ENCODE data around the gene MAMLD1.

MAMLD1 gene

DNA sequence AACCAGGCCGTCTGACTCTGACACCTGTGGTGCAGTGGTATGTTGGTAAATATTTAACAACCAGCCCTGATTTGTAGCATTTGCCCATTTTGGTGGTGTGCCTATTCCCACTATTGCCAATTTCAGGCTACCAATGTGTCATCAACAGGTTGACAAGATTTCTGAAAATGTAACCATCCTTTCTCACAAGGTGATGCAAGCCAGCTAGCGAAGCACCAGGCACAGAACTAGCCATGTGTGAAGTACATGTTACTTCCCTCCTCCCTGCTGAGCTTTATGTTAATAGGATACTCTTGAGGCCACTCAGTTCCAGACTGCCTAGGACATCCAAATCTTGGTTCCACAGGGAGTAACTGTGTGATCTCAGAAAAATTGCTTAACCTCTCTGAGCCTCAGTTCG lies 7.2 kb upstream of the MAMLD1 start:
- DNase-seq, result no peak

DNA sequence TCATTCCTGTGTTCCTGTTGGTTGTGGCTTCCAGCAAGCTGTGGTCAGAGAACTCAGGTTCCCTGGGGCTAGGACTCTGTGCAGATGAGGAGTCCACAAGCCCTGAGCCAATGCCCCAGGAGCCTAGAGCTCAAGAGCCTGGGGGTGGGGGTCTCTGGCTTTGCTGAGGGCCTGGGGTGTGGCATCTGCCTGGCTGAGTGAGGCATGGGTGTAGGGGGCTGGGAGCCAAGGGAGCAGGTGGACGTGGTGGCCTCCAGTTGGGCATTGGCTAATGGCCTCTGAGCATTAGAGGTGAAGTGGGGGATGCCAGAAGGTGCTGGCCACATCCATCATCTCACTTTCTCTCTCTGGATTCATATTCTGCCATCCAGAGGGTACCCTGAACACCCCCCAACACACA lies 5.3 kb upstream of the MAMLD1 start:
- DNase-seq, result no peak

DNA sequence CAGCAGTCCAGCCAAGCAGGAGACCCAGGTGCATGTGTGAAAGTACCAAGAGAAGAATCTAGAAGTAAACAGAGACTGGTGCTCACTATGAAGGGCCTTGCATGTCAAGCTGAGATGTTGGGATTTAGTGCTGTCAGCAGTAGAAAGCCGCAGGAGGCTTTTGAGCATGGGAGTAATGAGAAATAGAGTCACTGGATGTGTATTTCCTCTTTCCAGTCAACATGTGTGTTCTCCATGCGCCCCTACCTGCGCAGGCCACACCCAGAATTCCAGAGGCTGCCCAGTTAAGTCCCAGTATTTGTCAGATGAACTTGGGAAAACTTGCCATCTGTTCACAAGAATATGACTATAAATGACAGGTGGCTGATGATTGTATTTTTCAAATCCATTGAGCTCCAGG lies 4.5 kb upstream of the MAMLD1 start:
- DNase-seq, result no peak

DNA sequence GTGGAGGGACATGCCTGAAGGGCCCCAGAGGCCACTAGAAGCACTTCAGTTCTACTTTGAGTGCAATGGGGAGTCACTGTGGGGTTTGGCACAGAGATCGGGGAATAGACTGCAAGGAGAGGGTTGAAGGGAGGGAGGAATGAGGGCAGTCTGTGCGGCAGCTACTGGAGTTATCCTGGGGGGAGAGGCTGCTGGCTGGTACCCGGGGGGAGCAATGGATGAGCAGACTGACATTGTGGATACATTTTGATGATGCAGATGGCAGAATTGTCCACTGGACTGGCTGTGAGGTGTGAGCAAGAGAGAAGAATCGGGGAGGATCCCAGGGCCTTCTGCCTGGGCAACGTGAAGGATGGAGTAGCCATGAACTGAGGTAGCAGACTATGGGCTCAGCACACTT lies 2.8 kb upstream of the MAMLD1 start:
- no peak for DNase-seq

DNA sequence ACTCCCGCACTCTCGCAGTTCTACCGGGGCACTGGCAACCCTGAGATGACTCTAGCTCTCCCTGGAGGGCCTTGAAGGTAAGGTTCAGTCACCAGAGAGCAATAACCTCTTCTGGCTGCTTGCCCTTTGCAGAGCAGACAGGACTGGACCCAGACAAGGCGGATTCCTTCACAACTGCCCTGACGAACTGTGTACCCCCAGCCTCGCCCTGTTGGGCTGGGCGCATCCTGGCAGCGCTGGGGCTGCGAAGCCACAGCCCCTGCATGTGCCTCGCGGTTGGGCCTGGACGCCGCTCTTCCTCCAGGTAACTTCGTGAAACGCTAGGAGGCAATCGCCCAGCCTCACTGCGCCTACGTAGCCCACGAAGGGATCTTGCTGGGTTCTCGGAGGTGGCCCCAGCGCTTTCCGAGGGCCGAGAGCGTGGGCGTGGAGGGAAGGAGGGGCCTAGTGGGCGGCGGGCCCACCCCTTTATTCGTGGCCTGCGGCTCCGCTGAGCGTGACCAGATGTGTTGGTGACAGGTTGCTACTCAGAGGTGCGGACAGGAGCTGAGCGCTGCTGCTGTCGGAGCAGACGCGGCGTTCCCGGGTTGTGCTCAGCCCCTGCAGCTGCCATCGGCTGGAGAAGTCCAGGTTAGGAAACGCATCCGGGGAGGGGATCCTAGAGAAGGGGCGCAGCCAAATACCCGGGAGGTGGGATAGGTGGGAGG lies 1.9 kb upstream of the MAMLD1 start:
- no peak for DNase-seq

DNA sequence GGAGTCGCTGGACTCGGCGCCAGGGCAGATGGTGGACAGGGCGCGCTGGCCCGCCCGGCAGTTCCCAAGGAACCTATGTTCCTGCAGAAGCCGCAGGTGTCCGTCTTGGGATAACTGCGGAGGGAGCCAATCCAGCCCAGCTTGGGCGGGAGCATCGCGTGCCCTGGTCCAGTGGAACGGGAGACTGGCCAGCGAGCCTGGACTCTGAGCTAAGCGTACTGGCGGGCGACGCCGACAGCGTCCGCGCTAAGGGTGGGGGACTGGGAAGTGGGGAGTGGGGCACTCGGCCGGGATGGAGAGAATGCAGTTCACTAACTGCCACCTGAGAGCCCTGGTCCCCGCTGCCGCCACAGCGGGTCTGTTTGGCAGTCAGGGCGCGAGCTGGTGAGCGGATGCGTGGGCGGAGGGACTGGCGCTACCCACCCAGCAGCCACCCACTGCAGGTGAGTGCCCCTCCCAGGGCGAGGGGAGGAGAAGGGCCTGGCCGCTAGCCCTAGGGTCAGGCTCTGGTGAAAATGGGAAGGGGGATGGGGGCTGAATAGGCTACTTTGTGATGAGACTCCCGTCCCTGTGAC lies 1.3 kb upstream of the MAMLD1 start:
- no peak for DNase-seq

DNA sequence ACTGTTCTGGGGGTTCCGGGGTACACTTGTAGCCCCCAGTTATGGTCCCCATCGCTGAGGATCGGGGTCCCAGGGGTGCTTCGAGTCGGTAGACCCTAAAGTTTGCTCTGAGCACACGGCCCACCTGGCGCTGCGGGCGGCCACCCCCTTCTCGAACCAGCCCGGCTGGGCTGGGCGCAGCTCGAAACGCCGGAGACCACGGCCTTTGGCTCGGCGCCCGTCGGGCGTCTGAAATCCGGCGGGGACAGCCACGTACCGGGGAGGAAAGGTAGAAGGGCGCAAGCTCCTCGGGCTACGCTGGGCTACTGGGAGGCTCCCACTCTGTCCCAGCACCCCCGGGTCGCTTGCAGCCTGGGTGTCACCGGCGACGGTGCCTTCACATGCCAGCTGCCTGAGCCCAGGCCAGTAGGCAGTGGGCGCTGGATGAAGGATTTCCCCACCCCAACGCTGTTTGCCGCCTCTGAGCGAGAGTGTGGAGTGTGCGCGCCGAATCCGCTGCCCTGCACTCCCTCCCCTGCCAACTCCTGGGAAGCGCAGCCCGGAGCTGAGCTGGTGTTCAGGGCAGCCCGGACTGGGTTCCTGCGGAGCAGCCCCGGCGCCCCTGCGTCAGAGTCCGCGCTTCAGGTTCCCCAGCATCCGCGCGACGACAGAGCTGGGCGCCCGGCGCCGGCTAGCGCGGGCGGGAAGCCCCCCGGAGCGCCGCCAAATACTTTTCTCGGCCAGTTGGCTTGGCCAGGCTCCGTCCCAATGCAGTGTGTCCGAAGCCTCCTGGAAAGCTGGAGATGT lies 637 bp downstream of the MAMLD1 start:
- no peak for DNase-seq

DNA sequence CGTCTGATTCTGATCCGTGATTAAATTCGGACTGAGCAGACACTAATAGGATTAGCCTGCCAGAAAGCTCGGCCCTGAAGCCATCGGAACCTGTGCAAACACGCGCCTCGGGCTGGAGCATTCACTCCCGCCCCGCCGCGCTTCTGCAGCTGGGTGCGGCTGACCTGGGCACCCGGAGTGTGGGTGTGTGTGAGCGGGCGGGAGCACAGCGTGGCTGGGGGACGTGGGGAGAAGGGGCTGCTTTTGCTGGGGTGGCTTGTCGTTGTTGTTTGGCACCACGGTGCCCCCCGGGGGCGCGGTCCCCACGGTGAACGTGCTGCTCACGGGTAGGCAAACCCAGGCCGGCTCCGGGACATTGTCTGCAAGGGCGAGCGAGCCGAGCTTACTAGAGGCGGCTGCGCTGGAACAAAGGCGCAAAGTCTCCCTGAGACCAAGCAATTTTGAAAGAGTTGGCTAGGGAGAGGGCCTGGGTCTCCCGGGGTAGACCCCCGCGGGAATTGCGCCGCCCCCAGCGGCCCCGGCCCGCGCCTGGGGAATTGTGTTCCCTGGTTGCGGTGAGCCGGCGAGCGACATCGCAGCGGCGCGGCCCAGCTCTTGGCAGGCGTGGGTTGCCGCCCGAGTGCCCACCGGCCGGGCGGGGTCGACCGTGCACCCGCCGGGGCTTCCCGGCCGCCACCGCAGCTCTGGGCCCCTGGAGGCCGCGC lies 1.4 kb downstream of the MAMLD1 start:
- DNase-seq, result no peak

DNA sequence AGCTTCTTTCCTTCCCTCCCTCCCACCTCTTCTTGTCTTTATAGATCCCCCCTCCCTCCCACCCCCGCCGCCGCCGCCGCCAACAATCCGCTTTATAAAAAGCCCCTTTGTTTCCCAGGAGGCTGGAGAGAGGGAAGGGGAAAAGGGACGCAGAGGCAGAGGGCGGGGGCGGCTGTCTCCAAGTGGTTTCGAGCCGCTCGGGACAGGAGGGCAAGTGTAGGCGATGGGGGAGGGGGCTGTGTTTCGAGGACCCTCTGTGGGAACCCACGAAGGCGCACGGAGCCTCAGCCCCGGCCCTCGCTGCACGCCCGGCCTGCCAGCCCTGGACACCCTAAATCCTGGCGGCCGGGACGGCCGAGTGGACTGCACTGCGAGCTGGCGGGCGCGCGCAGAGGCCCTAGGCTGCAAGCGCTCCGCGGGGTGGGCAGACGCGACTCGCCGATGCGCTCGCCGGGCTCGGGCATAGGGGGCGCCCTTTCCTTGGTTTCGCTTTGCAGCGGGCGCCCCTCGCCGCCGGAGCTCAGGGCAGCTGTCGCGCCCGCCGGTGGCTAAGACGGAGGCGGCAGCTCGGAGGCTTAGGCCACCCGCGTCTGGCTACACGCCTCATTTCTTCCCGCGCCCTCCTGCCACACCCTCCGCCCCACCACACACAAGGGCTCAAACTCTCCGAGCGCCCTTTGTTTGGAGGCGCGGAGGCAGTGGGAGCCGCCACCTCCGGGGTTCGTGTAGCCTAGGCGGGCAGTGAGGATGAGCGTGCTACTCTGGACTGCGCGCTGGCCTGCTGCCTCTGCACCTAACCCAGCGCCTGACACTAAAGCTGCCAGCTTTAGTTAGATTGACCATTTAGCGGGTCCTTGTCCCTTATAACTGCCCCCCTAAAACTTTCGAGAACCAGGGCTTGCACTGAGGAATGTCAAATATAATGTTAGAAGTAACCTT lies 2.2 kb downstream of the MAMLD1 start:
- DNase-seq, result no peak

DNA sequence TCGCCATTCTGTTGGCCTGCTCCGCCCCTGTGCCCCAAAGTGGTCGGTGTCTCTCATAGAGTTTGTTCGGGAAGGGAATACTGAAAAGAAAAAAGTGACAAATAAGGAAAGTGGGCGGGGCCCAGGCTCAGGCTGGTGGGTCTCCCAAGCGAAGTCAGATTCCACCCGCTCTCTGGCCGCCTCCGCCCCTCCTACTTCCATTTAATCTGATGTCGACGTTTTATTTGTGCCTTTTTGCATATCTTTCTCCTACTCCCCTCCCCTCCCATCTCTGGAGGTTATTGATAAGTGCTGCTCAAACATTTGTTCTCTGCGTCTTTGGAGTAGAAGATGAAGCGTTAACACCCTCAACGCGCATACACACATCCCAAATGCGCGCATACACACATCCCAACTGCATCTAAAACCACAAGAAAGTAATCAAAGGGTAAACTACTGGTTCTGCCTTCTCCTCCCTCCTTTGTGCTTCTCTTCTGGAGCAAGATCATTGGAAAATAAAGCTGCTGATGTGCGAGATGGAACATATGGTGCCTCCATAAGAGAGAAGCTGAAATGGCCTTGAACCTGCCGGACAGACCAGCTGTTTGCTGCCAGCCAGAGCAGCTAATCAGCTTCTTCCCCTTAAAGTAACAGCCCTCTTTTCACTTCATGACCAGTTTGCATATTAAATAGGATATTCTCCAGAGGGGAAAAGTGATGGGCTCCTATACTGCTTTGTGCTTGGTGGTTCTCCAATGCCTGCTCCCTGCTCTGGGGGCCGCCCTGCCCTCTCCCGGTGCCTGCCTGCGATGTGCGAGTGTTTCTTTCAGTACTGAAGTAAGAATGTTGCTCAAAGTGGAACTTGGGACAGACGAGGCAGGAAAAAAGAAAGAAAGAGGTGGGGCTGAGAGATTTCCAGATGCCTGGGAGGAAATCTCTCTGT lies 3.1 kb downstream of the MAMLD1 start:
- DNase-seq, result no peak

DNA sequence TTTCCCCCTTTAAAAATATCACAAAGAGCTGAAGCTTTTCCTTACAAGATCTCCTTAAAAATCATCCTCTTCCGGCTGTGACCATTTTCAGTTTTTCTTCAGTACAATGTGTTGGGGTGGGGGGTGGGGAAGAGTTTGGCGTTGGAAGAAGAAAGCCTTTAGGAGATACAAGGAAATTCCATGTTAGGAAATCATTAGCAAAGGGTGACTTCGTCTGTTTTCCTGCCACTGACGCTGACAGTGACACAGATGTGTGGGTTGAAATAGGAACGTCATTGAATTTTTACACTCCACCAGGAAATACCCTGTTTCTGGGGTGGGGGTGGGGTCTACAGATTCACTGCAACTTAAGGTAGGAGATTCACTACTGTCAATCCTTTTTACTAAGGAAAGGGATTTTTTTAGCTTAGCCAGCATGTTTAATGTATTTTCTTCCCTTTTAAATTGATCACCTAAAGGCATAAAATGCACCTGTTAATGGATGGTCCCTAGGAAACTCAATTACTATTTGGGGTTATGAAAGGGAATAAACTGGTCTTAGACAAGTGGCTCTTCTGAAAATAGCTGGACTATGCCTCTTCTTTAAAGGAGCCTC lies 3.9 kb downstream of the MAMLD1 start:
- no peak for DNase-seq

DNA sequence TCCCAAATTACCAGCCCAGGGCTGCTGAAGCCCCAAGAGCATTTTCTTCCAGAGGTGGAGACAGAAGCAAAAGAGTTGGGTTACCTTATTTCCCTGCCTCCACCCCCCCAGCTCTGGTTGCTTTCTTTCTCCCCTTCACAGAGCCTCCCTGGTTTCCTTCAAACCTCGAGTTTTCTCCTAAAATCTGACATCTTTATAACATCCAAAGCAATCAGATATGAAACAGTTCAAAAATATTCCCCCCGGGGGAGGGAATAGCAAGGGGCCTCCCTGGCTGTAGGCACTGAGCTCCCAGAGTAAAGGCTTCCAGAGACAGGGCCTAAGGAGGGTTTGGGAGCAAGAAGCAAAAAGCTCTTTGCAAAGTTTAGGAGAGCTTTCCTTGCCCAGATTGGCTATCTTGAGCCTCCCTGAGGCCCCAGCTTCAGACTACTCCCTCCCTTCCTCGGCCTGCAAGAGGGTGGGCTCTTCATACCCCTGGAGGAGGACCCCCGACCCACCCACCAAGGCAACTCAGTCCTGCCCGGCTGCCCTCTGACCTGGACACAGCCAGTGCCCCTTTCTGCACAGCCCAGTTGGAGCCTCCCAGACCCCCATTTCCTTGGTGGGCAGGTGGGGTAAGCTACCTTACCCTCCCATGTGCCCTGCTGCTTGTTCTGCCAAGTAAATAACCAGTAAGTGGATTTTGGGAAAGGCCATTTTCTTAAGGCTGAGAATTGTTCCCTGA lies 7.6 kb downstream of the MAMLD1 start:
- no peak for DNase-seq

DNA sequence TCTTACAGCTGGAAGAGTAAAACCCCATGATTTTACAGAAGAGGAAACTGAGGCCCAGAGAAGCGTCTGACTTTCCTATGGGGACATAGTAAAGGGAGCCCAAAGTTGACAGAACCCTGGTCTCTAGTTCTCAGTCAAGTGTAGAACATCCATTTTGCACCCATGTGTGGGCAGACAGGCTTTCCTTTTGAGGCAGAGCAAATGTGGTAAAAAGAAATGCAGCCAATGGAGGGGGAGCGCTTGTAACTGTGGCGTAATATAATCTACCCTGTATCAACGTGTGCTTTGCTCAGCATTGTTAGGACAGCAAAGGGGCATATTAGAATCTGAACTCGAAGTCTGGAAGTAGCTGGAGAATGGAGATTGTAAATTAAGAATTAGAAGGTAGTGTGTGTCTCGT lies 8.8 kb downstream of the MAMLD1 start:
- DNase-seq, result no peak

DNA sequence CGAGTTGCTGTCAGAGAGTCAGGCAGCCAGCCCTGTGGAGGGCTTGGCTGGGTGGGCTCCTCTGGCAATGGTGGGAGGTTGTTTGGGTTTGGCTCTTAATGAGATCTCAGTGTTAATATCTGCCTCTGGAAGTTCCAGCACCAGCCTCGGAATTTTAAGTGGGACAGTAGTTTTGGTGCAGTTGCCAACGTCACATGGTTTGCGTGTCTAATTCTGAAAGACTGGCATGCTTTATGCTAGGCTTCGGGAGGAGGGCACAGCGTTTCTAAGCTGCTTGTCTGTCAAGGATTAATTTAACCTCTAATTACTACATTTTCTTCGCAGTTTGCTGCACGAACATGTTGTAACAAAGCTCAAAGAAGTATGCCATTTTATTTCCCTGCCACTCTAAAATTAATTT lies 9.2 kb downstream of the MAMLD1 start:
- DNase-seq, result no peak

DNA sequence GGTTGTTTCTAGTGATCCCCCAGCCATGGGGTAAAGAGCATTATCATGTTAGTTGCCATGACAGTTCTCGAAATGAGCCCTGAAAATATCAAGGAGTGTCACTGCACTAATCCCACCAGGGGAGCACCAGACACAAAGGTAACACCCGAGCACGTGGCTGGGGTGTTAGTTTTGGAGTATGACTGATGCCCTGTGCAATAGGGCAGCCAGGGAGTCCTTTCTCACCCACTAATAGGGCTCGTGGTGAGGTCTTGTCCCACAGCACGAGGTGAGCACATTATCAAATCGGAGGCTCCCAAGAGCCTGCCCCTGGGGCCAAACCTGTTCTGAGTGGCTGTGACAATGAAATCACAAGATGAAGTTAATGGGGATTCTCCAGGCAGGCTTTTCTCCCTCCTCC lies 9.6 kb downstream of the MAMLD1 start:
- DNase-seq, result no peak

DNA sequence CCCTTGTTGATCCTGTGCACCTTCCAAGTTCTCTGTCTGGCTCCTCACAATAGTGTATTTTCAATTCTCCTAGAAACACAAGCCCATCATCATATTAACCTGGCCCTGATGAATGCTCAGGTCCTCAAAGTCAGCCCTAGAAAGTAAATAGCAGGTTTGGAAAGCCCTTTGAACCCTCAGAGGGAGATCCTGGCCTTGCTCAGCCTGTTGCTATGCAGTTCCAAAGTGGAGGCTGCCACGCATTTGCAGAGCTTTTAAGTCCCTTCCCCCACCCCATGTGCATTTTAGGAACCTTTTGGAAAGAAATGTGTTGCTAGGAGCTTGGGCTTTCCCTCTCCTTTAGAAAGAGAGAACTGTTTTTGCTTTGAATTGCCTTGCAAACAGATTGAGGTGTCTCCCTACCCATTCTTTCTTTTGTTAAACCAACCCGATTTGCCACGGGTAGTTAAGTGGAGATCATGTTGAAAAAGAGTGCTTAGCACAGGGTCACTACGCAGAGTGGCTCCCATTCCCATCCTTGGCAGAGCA lies 12.2 kb downstream of the MAMLD1 start:
- DNase-seq, result no peak

DNA sequence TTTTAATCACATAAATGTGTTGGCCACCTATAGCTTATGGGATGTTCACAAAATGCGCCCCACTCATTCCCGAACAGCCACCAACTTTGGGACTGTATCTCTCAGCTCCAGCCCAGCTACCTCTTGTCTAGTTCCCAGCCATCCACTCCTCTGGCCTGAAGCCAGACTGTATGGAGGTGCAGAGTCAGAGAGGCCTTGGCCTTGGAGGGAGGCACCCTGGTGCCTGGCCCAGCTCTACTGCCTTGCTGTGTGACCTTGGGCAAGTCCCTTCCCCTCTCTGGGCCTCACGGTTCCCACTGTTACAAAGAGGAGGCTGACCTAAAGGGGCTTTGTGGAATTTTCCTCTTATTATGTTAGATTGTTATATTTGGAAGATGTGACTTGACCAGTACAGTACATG lies 13.9 kb downstream of the MAMLD1 start:
- DNase-seq, result no peak

DNA sequence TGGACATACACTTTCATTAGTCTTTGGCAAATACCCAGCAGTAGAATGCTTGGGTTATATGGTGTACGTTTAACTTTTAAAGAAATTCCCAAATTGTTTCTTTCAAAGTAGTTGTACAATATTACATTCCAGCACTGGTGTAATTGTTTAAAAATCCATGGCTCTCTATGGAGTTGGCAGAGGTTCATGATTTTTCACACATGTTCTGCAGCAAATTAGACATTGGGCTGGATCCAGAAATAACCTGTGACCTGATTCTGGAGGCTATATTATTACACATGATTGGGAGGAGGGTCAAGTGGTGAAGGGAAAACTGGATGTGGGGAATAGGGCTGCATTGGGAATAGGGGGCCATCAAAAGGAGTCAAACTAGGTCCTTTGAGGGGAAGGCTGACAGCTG lies 41.9 kb downstream of the MAMLD1 start:
- no peak for DNase-seq

DNA sequence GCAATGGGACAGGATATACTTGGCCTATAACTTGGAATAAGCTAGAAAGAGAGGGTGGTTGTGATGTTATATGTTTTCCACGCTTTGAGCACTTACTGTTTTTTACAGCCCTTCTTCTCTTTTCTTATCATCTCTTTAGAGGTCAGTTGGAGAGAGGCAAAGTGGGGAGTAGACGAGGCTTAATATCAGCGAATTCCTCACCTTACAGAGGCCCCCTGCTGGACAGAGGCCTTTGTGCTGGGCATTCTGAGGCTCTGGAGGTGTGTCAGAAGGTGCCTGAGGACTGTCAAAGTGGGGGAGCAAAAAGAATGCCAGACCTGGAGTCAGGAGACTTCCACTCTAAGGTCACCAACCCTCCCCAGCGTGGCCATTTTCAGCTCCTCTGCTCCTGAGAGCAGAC lies 42.5 kb downstream of the MAMLD1 start:
- no peak for DNase-seq

DNA sequence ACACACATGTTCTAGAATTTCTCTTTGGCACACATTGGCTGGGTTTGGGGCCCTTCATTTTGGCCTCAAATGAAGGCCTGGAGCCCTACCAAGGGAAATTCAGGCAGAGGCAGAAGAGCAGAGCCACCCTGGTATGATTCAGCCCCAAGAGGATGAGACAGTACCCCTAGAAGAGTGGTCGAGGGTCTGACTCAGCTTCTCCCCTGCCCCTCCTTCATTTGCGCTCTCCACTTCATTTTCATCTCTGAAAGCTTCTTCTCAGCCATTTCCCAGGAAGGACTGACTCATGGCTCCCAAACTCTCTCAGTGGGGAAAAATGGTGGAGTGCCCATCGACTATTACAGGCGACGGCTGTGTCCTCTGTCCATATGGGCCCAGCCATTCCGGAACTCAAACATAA lies 43.5 kb downstream of the MAMLD1 start:
- no peak for DNase-seq

All from activated gamma-delta T cell (primary cell).